Measurements from ENCODE around the gene SLC5A6.
A peak's percentile ranks its signal among the peaks of the same experiment; 100 is the strongest.

SLC5A6 gene

DNA sequence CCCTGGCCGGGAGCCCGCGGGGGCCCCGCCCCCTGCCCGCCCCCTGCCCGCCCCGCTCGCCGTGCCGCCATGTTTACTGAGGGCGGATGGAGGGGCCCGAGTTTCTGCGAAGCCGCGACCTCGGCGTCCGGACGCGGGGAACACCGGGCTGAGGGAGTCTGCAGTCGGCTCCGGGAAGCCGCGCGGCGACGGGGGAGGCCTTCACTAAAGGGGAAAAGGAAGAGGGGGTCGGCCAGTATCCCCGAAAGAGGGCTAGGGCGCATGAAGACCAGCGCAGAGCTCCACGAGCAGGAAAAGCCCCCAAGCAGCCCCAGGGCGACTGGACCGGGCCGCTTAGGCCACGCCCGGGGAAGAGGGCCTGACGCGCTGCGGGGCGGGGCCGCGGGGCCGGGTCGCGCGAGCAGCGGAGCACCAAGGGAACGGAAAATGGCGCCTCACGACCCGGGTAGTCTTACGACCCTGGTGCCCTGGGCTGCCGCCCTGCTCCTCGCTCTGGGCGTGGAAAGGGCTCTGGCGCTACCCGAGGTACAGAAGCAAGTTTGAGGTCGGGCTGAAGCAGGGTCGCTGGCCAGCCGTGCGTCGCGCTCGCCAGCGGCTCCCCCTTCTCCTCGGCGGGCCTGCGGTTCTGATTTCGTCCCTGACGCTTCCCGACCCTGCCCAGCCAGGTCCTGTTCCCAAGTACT lies at the start of gene SLC5A6, which contains the start of gene ATRAID:
Gene SLC5A6, minus strand, starts transcription at position 326 of the 683 bp plus-strand sequence. CDS start 4,618 bp downstream, outside the sequence.
Gene ATRAID, plus strand, starts transcription at position 99 of the 683 bp plus-strand sequence. Its CDS starts 328 bp downstream, at position 427.
- DNase-seq (ENCODE audit: low read depth in 2 of 2), result peak; percentile 65 to 88

DNA sequence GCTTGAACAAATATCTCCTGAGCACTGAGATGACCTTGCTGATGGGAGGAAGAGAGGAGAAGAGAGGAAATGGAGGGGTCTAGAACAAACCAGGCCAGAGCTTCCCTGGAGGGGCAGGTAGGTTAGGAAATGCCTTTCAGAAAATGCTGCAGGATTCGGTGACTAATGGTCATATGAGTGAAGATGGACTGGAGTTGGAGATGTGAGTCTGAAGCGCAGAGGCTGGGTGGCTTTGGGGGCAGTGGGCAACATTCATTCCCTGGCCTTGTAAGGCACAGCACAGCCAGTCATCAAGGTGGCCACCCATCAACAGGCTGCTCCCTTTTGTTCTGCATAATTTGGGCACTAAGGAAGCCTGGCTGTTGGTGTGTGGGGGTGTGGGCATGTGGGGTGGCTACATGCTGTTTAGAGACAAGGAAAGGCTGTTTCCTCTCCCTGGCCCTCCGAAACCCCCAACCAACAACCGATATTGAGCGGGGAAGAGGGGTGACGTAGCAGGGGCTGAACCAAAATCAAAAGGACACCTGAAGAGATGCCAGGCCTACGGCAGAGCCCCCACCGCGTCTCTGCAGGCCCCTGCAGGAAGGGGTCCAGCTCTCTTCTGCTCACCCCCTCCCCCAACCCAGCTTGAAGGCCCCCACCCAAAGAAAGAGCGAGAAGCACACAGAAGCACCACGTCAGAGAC lies 49.3 kb upstream of the SLC5A6 start:
- no peak for DNase-seq (ENCODE audit: low read depth in 2 of 2)

DNA sequence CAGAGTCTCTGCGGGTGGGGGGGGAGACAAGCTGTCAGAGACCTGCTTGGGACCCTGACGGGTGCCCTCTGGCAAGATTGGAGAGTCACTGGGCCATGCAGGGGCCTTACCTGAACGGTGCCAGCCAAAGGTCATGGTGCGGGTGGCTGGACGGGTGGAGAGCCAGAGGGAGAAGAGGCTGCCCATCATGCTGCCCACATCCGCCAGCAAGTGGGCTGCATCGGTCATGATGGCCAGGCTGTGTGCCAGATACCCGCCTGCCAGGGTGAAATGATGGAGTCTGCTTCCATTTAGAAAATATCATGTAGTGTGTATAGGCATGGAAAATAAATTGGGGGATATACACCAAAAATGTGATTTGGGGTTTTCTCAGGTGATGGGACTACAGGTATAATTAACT lies 46.0 kb upstream of the SLC5A6 start:
- DNase-seq (ENCODE audit: low read depth in 2 of 2), result no peak

DNA sequence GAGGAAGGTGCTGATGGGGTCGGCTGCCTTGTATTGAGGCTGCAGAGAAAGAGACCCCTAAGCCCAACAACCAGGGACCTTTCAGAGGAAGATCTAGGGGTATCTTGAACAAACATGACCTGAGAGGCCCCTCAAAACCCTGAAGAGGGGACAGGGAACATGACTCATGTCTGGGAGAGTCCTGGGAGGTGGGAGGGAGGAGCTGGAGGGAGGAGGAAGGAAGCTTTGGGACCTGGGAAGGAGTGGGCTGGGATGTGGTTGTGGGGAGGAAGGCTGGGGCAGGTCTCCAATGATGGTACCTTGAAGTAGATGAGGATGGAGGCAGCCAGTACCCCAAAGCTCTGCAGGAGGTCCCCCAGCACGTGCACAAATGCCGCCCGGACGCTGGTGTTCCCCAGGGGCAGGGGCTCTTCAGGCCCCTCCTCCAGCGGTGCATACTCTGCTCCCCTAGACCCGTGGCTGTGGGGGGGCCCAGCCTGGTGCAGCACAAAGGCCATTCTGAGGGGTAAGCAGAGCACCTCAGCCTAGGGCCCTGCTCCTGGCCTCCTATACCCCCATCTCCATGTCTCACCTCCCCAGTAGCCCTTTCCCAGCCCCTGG lies 44.9 kb upstream of the SLC5A6 start:
- no peak for DNase-seq (ENCODE audit: low read depth in 2 of 2)

DNA sequence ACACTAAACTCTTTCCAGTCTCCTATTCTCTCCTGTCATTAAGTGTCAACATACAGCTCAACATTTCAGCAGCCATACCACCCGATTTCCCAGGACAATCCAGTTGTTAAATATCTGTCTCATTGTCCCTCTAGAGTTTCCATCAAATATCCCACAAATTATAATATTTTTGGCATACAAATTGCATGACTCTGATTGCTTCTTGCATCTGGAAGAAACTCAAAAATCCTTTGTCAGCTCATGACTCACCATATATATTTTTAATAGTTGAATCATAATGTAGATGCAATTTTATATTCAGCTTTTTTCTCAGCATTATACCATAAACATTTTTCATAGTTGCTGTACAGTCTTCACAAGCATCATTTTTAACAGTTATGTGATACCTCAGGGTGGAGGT lies 43.6 kb upstream of the SLC5A6 start:
- DNase-seq (ENCODE audit: low read depth in 2 of 2), result no peak

DNA sequence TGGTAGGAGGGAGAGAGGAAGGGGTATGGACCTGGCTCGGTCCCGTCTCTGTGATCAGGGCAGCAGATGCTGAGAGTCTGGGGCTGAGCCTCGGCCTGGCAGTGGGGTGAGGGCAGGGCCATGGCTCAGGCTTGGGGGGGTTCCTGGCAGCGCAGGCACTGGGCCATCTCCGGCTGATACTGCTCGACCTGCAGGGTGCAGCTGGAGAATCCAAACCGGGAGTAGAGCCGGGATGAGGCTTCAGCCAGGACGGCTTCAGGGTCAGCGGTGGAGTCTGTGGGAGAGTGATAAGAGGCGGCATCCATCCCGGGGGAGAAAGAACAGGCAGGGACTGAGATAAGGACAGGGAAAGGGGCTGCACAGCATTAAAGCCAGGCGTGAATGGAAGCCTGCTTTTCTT lies 43.1 kb upstream of the SLC5A6 start:
- no peak for DNase-seq (ENCODE audit: low read depth in 2 of 2)

DNA sequence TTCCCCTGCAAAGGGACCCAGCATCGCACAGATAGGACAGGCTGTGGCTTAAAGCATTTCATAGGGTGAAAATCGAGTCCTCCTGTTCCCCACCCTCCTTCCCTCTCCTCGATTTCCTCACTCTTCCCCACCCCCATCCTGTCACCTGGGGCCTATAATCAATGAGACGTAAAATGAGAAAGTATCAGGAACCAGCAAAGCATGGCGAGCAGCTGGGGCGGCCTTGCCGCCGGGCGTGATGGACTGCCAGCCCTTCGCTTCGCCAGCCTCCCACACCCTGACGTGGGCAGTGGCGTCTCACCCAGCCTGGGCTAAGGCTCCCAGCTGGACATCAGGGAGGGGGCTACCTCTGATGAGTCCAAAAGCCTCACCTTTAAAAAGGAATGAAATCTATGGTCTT lies 39.7 kb upstream of the SLC5A6 start:
- DNase-seq (ENCODE audit: low read depth in 2 of 2), result no peak

DNA sequence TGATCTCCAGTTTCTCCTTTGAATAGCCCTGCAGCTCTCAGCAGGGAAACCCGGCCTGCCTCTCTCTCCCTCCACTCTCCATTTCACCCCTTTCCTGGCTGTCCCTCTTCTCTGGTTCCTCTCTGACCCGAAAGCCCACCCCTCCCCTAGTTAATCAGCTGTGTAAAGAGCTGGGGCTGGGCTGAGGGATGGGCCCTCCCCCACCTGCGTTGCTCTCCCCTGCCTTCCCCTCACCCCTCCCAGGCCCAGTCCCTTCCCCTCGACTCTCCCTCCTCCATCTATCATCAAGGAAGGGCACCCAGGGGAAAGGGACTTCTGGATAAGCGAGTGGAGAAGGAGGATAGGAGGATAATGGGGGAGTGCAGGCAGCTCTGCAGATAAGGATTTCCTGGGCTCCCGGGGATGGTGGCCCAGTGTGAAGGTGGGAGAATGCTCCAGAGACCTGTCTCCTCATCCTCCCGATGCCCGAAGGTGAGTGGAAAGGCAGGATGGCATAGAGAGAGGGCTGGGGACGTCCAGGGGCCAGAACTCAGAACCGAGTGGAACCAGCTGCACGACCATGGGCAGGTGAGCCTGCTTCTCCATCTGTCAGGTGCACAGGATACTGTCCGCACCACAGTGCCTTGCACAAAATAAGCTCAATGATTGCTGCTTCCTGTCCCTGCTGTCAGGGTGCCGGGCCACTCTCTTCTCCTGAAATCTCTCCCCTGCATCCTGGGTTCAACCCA lies 38.7 kb upstream of the SLC5A6 start:
- no peak for DNase-seq (ENCODE audit: low read depth in 2 of 2)

DNA sequence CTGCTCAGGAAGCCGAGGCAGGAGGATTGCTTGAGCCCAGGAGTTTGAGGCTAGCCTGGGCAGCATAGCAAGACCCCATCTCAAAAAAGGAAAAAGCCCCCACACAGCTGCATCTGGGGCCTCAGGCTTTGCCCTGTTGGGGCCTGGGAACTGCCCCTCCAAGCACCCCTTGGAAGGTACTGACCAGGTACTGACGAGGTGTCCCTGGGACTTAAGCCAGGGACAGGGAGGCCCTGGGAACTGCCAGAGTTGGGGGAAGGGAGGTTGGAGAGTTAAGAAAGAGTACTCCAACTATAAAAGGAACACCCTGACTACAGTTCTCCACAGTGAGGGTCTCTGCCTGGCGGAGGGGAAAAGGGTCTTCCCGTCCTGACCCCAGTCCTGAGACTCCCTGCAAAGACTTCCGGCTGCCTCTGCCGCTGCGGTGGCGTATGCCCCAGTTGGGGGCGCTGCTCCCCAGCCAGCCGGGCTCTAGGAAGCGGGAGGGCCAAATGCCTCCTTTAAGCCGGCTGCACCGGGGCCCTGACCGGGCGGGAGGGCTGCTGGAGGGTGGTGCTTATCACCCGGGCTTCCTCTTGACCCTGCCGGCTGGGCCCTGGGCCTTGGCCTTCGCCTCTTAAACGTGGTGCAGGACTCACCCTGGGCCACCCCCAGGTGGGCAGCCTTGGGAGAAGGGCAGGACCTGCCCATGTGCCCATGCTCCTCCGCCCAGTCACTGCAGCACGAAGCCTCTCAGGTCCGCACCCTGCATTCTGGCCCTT lies 38.0 kb upstream of the SLC5A6 start:
- no peak for DNase-seq (ENCODE audit: low read depth in 2 of 2)

DNA sequence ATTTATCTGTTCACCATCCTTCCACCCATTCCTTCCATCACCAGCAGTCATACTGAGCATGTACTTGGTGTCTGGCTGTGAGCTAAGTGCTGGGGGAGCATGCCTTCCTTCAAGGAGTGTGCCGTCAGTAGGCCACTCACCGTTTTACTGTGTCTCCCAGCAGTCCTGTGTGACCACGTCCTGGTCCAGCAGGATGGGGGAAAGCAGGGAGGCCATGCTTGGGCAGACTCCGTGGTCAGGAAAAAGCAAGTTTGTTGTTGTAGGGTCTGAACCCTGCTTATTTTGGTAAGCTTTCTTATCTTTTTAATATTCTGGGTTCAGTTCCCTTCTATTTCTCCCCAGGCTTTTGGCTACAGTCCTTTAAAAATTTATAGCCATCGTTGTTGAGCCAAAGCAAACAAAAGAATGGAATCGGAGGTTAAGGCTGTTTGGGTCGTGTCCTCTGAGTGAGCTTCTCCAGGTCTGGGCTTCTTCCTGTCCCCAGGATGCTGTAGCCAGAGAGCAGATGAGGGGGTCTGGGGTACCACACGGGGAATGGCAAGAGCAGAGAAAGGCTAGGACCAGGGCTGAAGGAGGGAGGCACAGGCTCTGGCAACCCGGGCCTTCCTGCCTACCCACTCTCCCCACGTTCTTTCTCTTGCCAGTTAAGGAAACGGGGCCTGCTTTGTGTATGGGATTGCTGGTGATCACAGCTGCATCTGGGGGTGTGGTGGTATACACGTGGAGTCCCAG lies 37.3 kb upstream of the SLC5A6 start:
- no peak for DNase-seq (ENCODE audit: low read depth in 2 of 2)

DNA sequence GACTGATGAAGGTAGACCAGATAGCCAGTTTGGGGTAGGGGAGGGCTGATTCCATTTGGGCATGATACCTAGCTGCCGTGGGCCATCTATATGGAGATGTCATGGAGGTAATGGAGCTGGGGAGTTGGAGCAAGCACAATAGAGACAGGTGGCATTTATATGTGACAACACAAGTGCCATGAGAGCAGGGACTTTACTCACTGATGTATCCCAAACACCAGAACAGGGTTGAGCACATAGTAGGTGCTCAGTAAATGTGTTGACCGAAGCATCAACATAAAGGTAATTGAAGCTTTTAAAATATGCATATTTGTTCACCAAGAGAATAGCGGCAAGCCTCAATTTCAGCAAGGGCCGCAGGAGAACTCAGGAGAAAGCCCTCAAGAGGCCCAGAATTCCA lies 35.8 kb upstream of the SLC5A6 start:
- DNase-seq (ENCODE audit: low read depth in 2 of 2), result no peak

DNA sequence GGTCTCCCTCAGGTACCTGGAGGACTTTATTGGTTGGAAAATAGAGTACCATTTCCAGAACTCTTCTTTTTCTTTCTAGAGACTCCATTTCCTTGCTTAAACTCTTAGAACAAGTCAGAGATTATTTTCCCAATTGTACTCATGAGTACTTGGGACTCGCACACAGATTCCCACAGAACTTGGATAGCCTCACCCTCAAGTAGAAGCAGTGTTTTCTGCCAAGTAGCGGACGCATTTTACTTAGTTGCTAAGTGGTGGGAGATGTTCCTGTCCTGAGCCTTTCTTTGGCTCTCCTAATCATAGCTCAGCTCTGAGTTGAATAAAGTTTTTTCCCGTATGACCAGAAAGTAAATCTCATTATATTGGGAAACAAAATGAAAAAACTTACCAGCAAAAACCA lies 33.6 kb upstream of the SLC5A6 start:
- no peak for DNase-seq (ENCODE audit: low read depth in 2 of 2)

DNA sequence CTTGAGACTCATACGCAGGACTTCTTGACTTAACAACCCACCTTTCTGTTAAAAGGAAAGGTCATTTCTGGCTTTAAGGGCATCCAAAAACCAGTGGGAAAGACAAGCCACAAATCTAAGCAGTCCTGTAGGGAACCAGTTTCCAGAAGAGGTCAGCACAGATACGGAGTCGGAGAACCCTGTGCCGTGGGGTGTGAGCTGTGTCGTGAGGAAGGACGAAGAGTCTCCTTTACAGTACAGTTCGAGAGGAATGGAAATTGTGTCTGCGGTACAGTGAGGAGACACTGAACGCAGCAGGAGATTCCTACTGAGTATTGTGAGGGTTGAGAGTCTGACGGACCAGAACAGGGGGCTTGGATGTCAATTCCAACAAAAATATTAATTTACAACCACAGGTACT lies 33.0 kb upstream of the SLC5A6 start:
- DNase-seq (ENCODE audit: low read depth in 2 of 2), result no peak

DNA sequence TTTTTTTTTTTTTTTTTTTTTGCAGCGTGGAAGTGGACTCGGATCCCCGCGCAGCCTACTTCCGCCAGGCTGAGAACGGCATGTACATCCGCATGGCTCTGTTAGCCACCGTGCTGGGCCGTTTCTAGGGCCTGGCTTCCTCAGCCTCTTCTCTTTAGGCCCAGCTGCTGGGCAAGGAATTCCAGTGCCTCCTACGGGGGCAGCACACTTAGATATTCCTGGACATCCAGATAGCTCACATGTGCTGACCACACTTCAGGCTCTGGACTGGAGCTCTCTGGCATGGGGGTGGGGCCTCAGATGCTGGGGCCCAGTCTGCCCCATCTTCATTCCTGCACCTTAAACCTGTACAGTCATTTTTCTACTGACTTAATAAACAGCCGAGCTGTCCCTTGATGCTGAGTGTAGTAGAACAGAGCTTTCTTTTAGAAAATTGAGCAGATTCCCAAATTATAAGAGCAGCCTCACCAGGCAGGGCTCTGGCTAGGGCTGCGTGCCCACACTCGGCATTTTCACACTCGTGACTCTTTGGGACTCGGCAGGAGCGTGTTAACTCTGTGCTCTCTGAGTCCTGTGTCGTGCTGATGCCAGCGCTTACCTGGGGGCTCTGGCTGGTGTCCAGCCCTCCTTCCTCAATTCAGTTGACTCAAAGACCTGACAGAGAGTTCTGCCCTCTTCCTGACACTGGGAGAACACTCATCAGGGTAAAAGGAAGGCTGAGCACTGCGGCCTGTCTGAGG lies 31.5 kb upstream of the SLC5A6 start:
- no peak for DNase-seq (ENCODE audit: low read depth in 2 of 2)

DNA sequence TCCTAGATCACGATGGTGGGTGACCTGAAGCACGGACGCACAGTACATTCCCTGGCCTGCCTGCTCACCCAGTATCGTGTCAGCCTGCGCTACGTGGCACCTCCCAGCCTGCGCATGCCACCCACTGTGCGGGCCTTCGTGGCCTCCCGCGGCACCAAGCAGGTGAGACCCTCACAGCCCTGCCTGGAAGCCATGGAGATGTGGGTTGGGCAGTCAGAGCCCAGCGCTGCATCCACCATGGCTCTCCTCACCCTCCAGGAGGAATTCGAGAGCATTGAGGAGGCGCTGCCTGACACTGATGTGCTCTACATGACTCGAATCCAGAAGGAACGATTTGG lies 30.5 kb upstream of the SLC5A6 start:
- no peak for DNase-seq (ENCODE audit: low read depth in 2 of 2)

DNA sequence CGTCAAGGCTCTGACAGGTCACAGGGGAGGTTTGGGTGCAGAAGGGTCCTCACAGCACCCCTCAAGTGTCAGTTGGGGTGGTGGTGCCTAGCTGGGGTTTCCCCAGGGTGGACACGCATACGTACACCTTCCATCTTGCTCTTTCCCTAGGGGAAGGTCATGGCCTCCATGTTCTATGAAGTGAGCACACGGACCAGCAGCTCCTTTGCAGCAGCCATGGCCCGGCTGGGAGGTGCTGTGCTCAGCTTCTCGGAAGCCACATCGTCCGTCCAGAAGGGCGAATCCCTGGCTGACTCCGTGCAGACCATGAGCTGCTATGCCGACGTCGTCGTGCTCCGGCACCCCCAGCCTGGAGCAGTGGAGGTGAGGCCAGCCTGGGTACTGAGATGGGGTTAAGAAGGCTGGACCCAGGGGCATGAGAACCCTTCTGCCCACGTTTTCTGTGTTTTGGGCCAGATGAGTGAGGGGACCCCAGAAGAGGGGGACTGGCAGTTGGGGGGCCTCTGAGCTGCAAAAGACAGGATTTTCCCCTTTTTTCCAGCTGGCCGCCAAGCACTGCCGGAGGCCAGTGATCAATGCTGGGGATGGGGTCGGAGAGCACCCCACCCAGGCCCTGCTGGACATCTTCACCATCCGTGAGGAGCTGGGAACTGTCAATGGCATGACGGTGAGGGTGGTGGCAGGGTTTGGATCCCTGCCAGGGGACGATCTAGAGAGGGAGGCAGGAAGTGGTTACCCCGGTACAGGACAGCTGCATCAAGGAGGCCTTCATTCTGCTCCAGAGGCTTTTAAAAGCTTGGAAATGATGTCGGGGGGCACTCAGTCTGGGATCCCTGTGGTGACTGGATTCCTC lies 29.9 kb upstream of the SLC5A6 start:
- DNase-seq (ENCODE audit: low read depth in 2 of 2), result no peak

DNA sequence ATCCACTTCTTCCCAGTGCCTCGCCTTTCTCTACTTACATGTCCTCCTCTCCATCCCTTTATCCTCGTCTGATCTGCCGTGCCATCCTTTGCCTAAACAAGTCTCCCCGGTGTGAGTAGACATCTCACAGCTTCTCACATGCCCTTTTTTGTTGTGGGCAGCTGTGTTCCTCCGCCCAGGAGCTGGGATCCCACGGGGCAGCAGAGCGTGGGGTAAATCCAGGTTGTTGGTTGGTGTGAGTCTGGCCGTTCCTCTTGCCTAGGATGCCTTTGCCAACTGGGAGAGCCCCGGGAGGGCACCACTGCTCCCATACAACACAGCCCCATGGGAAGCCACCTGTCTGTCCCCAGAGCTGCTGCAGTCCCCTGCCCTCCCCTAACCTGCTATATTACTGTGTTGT lies 28.3 kb upstream of the SLC5A6 start:
- DNase-seq (ENCODE audit: low read depth in 2 of 2), result no peak

DNA sequence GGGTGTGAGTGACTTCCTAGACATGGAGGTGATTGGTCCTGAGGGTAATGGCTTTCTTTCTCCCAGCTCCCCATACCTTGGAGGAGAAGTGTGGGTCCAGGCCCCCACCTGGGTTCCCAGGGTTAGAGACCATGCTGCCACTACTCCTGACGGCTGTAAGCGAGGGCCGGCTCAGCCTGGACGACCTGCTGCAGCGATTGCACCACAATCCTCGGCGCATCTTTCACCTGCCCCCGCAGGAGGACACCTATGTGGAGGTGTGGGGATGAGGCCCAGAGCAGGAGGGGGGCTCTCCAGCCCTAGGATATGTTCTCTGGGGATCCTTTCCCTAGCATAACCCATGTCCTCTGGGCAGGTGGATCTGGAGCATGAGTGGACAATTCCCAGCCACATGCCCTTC lies 26.9 kb upstream of the SLC5A6 start:
- no peak for DNase-seq (ENCODE audit: low read depth in 2 of 2)

DNA sequence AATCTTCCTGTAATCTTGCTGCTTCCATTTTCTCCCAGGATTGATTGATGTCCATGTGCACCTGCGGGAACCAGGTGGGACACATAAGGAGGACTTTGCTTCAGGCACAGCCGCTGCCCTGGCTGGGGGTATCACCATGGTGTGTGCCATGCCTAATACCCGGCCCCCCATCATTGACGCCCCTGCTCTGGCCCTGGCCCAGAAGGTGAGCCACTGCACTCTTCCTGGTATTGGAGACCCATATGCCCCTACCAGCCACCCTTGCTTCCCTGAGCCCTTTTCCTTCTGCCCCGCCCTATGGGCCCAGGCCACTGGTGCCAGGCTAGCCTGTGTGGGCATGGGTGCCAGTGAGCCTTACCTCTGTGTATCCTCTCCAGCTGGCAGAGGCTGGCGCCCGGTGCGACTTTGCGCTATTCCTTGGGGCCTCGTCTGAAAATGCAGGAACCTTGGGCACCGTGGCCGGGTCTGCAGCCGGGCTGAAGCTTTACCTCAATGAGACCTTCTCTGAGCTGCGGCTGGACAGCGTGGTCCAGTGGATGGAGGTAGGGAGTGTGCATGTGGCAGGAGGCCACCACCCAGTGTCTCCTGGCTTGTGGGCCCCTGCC lies 25.4 kb upstream of the SLC5A6 start:
- DNase-seq (ENCODE audit: low read depth in 2 of 2), result no peak
